ENCODE measurements around the gene MAPK8IP1.

MAPK8IP1 gene

GRCh38 chr11:45924036-45924915 is 38.8 kb downstream of the MAPK8IP1 start:
- in situ Hi-C loops (cut with MboI; ENCODE audit: low sequenced_read_pairs) = no loop called here

GRCh38 chr11:45924927-45925326 is 39.5 kb downstream of the MAPK8IP1 start:
- in situ Hi-C loops (cut with MboI; ENCODE audit: low sequenced_read_pairs) = no loop called here

- in situ Hi-C loops (cut with MboI; ENCODE audit: low sequenced_read_pairs) = no loop called here
Measured at GRCh38 chr11:45925550-45925949, 40.1 kb downstream of the MAPK8IP1 start.

GRCh38 chr11:45926001-45926401 is 40.5 kb downstream of the MAPK8IP1 start:
- in situ Hi-C loops (cut with MboI; ENCODE audit: low sequenced_read_pairs) = no loop called here

GRCh38 chr11:45926536-45927331 is 41.3 kb downstream of the MAPK8IP1 start:
- in situ Hi-C loops (cut with MboI; ENCODE audit: low sequenced_read_pairs) = no loop called here

- in situ Hi-C loops (cut with MboI; ENCODE audit: low sequenced_read_pairs) = no loop called here
Measured at GRCh38 chr11:45927332-45927683, 41.9 kb downstream of the MAPK8IP1 start.

GRCh38 chr11:45927684-45928413 is 42.4 kb downstream of the MAPK8IP1 start:
- in situ Hi-C loops (cut with MboI; ENCODE audit: low sequenced_read_pairs) = no loop called here

GRCh38 chr11:45928535-45929215 is 43.2 kb downstream of the MAPK8IP1 start:
- in situ Hi-C loops (cut with MboI; ENCODE audit: low sequenced_read_pairs) = no loop called here

GRCh38 chr11:45929486-45930030 is 44.1 kb downstream of the MAPK8IP1 start:
- in situ Hi-C loops (cut with MboI; ENCODE audit: low sequenced_read_pairs) = no loop called here

- in situ Hi-C loops (cut with MboI; ENCODE audit: low sequenced_read_pairs) = no loop called here
Measured at GRCh38 chr11:45930031-45930794, 44.8 kb downstream of the MAPK8IP1 start.

- in situ Hi-C loops (cut with MboI; ENCODE audit: low sequenced_read_pairs) = no loop called here
Measured at GRCh38 chr11:45930951-45931570, 45.6 kb downstream of the MAPK8IP1 start.

GRCh38 chr11:45931739-45932138 is 46.3 kb downstream of the MAPK8IP1 start:
- in situ Hi-C loops (cut with MboI; ENCODE audit: low sequenced_read_pairs) = no loop called here

- in situ Hi-C loops (cut with MboI; ENCODE audit: low sequenced_read_pairs) = no loop called here
Measured at GRCh38 chr11:45932217-45932616, 46.8 kb downstream of the MAPK8IP1 start.

GRCh38 chr11:45933131-45933831 is 47.8 kb downstream of the MAPK8IP1 start:
- in situ Hi-C loops (cut with MboI; ENCODE audit: low sequenced_read_pairs) = no loop called here

GRCh38 chr11:45933846-45934579 is 48.6 kb downstream of the MAPK8IP1 start:
- in situ Hi-C loops (cut with MboI; ENCODE audit: low sequenced_read_pairs) = no loop called here

- in situ Hi-C loops (cut with MboI; ENCODE audit: low sequenced_read_pairs) = no loop called here
Measured at GRCh38 chr11:45934580-45935318, 49.3 kb downstream of the MAPK8IP1 start.

GRCh38 chr11:45935349-45936064 is 50.1 kb downstream of the MAPK8IP1 start:
- in situ Hi-C loops (cut with MboI; ENCODE audit: low sequenced_read_pairs) = no loop called here

Data from HL-60/S4 treated with retinoic acid at 250 ng/mL for 4 days and 3 days (cell line).